ENCODE results near the gene USP7.

The USP7 gene

DNA sequence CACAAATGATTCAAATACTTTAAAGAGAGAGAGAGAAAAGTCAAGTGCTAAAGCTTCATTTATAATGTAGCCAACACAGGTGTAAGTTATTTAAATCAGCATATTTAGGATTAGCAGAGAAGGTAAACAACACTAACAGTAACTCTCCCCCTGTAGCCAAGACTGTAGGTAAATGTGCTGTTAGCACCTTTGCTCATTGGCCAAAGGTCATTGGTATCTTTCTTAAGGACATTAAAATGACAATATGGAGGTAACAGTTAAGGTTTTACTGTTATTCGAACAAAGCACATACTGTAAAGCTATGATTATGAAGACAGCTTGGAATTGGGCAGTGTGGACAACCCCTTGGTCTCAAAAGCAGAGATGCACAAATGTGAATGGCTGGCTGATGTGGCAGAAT lies 52.9 kb downstream of the USP7 start:
- TF ChIP-seq, protein P1, sequence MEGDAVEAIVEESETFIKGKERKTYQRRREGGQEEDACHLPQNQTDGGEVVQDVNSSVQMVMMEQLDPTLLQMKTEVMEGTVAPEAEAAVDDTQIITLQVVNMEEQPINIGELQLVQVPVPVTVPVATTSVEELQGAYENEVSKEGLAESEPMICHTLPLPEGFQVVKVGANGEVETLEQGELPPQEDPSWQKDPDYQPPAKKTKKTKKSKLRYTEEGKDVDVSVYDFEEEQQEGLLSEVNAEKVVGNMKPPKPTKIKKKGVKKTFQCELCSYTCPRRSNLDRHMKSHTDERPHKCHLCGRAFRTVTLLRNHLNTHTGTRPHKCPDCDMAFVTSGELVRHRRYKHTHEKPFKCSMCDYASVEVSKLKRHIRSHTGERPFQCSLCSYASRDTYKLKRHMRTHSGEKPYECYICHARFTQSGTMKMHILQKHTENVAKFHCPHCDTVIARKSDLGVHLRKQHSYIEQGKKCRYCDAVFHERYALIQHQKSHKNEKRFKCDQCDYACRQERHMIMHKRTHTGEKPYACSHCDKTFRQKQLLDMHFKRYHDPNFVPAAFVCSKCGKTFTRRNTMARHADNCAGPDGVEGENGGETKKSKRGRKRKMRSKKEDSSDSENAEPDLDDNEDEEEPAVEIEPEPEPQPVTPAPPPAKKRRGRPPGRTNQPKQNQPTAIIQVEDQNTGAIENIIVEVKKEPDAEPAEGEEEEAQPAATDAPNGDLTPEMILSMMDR (IDR thresholded peaks at IDR 0.05; ENCODE audit: insufficient read depth, low read depth, low read length, missing control alignments) = no peak
- DNase-seq (ENCODE audit: low read depth) = no peak
- H3K4me3 ChIP-seq (ENCODE audit: low read length) = no peak overlapping the region

- no peak overlapping the region for H3K4me3 ChIP-seq (ENCODE audit: low read length)
- TF ChIP-seq, protein P1 (IDR thresholded peaks at IDR 0.05; ENCODE audit: insufficient read depth, low read depth, low read length, missing control alignments) = no peak
- peak; percentile 53 for DNase-seq (ENCODE audit: low read depth)
Measured at GRCh38 chr16:8908810-8909468, 54.8 kb downstream of the USP7 start.

- DNase-seq (ENCODE audit: low read depth) = no peak
- TF ChIP-seq, protein P1 (IDR thresholded peaks at IDR 0.05; ENCODE audit: insufficient read depth, low read depth, low read length, missing control alignments) = no peak
- H3K4me3 ChIP-seq (ENCODE audit: low read length) = no peak overlapping the region
Measured at GRCh38 chr16:8907096-8907495, 56.6 kb downstream of the USP7 start.

DNA sequence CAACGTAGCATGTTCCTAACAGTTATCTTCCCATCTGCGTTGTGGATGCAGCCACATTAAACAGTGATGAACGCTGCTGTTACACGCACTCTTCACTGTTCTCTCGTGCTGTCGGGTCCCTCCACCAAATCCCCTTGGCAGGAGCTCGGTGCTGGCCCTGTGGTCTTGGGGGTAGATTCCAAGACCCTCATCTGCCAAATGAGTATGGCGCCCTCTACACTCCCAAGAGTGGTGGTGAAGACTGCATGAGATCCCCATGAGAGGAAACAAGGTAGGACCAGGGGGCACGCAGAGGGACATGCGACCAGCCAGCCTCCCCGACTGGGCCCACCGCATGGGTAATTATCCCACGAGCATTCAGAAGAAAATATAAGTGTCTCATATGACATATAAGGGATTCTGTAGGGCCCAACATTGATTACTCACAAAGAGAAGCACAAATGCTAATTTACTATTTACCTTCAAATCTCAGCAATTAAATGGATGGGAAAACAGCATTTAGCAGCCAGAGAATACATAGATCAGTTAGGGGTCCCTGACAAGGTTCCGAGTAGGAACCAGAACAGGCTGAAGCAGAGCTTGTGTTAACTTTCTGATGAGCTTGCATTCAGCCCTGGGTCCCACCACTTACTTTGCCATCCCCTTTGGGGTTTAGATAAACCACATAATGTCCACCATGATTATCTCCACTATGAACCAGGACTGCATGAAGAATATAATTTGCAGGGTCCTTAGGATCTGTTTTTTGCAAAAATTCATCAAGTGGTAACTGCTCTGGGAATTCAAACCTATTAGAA lies 57.7 kb downstream of the USP7 start:
- TF ChIP-seq, protein P1 (IDR thresholded peaks at IDR 0.05; ENCODE audit: insufficient read depth, low read depth, low read length, missing control alignments) = peak; percentile 22

GRCh38 chr16:8905168-8905762 lies 58.4 kb downstream of the USP7 start:
- no peak overlapping the region for H3K4me3 ChIP-seq (ENCODE audit: low read length)
- peak; percentile 30 for DNase-seq (ENCODE audit: low read depth)
- TF ChIP-seq, protein P1 (IDR thresholded peaks at IDR 0.05; ENCODE audit: insufficient read depth, low read depth, low read length, missing control alignments) = peak; percentile 47

More for the DNA sequence above, 57.7 kb downstream of the USP7 start:
- no peak for DNase-seq (ENCODE audit: low read depth)
- H3K4me3 ChIP-seq (ENCODE audit: low read length) = no peak overlapping the region

GRCh38 chr16:8904018-8904430 lies 59.7 kb downstream of the USP7 start:
- DNase-seq (ENCODE audit: low read depth) = no peak
- no peak overlapping the region for H3K4me3 ChIP-seq (ENCODE audit: low read length)
- TF ChIP-seq, protein P1 (IDR thresholded peaks at IDR 0.05; ENCODE audit: insufficient read depth, low read depth, low read length, missing control alignments) = no peak
